Spleen (tissue), 7 donors: Measurements from ENCODE around the gene THSD7A.

ENCODE experiments used
- POLR2A ChIP-seq, 3 donors: fragments of 450-650 bp; IDR thresholded peaks; one replicate each; pipeline ENCODE4 v1.5.1; 2017; ENCODE audit warnings: antibody characterized with exemption in 3 of 3, mild to moderate bottlenecking in 1 of 3
- TF ChIP-seq, protein P1 (sequence below), 11 experiments: fragments of 200-600 bp in 7 of 11; fragments of 450-650 bp in 4 of 11; sonication (generic) in 4 of 11; IDR thresholded peaks in 8 of 11; conservative IDR thresholded peaks in 3 of 11; 1 replicate in 7 of 11; 2 replicates in 4 of 11; pipeline versions ENCODE4 v1.4.0 to v1.8.0; 2016 to 2021; ENCODE audit warnings: antibody characterized with exemption in 11 of 11, inconsistent platforms in 4 of 11, mild to moderate bottlenecking in 1 of 11
- donor health status: DM: no; HTN: no; CAD: no; lungs with moderate emphysema.
- donor health status: DM: no; HTN: no; CAD: no.
- donor health status: DM: no; HTN: no; CAD: no.

DNA sequence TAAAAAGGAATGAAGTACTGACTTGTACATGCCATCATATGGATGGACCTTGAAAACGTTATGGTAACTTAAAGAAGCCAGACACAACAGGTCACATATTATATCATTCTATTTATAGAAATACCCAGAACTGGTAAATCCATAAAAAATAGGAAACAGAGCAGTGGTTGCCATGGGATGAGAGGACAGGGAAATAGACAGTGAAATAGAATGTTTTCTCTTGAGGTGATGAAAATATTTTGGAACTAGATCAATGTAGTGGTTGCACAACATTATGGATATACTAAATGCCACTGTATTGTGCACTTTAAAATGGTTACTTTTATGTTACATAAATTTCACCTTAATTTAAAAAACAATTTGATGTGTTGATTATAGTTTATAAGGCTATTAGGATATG, 318.5 kb downstream of the THSD7A start:
- TF ChIP-seq, protein P1, sequence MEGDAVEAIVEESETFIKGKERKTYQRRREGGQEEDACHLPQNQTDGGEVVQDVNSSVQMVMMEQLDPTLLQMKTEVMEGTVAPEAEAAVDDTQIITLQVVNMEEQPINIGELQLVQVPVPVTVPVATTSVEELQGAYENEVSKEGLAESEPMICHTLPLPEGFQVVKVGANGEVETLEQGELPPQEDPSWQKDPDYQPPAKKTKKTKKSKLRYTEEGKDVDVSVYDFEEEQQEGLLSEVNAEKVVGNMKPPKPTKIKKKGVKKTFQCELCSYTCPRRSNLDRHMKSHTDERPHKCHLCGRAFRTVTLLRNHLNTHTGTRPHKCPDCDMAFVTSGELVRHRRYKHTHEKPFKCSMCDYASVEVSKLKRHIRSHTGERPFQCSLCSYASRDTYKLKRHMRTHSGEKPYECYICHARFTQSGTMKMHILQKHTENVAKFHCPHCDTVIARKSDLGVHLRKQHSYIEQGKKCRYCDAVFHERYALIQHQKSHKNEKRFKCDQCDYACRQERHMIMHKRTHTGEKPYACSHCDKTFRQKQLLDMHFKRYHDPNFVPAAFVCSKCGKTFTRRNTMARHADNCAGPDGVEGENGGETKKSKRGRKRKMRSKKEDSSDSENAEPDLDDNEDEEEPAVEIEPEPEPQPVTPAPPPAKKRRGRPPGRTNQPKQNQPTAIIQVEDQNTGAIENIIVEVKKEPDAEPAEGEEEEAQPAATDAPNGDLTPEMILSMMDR (IDR thresholded peaks at IDR 0.05 in 8 of 11, conservative IDR thresholded peaks at IDR 0.05 in 3 of 11), result no peak
- TF ChIP-seq POLR2A (IDR thresholded peaks at IDR 0.05), result no peak
